ENCODE results near the gene TRPM2. TPM values are rescaled to one million over a fixed set of nuclear protein-coding genes. Genes with fewer than 3 reads are reported as not detected.

TRPM2 gene
- total RNA-seq, 4 donors from 2014 or later: 2.9 to 7.0 (median 6.1) TPM

DNA sequence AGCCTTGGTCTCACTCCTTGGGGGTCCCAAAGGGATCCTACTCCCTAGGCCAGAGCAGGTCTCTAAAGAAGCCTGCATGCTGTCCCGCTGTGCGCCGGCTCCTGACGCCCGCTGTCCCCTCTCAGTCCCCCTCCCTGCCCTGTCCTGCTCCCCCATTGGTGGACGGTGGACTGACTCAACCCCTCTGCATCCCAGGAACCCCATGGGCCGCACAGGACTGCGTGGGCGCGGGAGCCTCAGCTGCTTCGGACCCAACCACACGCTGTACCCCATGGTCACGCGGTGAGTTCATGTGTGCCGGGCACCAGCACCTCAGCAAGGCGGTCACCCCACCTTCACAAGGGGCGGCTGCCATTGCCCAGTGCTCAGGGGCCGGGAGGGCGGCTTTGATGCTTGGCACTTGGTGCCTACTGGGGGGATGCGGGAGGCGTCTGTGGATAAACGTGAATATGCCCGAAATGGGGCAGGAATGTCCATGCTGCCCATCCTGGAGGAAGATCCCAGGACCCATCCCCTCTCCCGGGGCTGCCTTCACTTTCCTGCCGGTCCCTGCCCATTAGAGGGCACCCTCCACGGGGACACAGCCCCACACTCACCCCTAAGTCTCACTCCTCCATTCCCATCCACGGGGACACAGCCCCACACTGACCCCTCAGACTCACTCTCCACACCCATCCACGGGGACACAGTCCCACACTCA is 81.7 kb downstream of the TRPM2 start:
- no peak for TF ChIP-seq CTCF (IDR thresholded peaks at IDR 0.05; ENCODE audit: low read depth)

DNA sequence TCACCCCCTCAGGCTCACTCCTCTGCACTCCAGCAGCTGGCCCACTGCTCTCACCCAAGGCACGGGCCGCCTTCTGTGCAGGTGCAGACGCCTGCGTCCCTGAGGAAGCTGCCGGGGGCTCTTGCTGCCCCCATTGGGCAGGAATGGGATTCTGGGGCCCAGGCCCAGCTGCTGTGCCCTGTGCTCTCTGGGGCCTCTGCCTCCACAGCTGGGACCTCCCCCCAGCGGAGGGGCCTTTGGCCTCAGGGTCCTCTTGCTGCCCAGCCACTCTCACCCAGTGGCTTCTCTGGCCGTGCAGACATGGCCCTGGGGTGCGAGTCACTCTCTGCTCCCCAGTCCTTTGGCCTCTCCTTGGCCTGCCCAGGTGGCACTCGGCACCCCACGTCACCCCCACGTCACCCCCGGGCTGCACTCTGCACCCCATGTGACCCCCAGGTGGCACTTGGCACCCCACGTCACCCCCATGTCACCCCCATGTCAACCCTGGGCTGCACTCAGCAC is 82.7 kb downstream of the TRPM2 start:
- TF ChIP-seq CTCF (IDR thresholded peaks at IDR 0.05; ENCODE audit: low read depth): no peak

DNA sequence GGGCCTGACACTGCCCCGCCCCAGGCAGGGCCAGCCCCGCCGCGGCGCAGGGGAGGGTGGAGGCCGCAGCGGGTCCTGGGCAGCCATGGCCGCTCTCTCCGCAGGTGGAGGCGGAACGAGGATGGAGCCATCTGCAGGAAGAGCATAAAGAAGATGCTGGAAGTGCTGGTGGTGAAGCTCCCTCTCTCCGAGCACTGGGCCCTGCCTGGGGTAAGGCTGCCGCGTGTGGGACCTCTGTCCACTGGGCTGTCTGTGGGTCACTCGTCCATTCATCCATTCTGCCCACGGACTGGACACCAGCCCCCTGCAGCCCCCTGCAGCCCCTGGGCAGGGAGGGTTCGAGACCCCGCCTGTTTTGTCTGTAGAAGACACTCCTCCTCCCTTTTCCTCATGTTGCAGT is 83.5 kb downstream of the TRPM2 start:
- no peak for TF ChIP-seq CTCF (IDR thresholded peaks at IDR 0.05; ENCODE audit: low read depth)

DNA sequence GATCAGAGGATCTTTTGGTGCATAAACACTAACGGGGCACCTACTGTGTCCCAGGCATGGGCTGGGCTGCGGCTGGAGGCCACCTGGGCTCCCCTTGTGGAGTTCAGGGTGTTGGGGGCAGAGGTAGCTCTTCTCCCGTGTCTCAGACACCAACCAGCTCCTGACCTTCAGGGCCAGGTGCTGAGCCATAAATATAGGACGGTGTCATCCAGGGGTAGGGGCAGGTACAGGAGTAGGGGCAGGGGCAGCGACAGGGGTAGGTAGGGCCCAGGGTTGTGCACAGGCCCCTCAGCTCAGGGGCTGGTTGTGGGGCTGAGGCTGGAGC is 83.9 kb downstream of the TRPM2 start:
- TF ChIP-seq CTCF (IDR thresholded peaks at IDR 0.05; ENCODE audit: low read depth): no peak

DNA sequence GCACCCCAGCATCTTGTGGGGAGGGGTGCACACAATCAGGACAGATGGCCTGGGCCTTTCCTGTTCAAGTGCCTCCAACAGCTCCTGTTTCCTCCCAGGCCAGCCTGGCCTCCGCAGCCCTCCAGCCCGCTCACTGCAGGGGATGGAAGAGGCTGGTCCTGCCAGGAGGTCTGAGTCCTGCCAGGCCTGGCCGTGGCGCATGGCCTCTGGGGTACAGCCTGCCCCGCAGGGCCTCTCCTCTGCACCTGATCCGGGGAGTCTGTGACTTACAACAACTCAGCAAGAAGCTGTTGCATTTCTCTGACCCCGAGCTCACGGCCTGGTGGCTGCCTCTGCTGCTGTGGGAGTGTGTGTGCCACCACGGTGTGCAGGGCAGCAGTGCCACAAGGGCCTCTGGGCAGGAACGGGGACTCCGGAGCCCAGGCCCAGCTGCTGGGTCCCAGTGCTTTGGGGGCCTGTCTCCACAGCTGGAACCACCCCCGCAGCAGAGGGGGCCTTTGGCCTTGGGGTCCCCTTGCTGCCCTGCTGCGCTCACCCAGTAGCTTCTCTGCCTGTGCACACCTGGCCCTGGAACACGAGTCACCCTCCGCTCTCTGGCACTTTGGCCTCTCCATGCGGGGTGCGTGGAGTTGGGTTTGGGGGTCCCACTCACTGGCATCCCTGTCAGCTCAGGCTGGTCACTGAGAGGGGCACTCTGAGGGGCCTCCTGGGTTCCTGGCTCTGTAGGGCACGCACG is 84.4 kb downstream of the TRPM2 start:
- TF ChIP-seq CTCF (IDR thresholded peaks at IDR 0.05; ENCODE audit: low read depth): no peak

- no peak for TF ChIP-seq CTCF (IDR thresholded peaks at IDR 0.05; ENCODE audit: low read depth)
Observed at GRCh38 chr21:44438531-44439210, 85.2 kb downstream of the TRPM2 start.

DNA sequence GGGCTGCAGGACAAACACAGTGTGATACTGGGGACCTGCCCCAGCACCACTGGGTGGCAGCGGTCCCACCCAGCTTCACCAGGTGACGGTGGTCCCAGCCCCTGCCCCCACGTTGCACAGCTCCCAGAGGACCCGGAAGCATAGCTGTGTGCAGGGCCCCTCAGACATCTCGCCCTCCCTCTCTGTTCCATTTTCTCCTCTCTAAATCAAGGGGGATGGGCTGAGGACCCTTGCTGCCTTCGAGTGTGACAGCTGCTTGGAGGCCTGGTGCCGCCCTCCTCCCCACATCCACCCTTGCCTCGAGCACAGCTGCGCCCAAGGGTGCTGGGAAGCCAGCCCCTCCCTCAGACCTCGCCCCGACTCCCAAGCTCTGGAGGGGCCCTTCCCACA is 85.8 kb downstream of the TRPM2 start:
- TF ChIP-seq CTCF (IDR thresholded peaks at IDR 0.05; ENCODE audit: low read depth): no peak

All from subcutaneous adipose tissue (tissue), 4 donors.